HG02943 (cell line): ENCODE results near the gene LRRC10B.

ENCODE experiments used
- ATAC-seq: cut with Tn5 transposase; IDR thresholded peaks from one replicate; pipeline ENCODE4 v1.9.1; 2021; ENCODE audit warnings: mild to moderate bottlenecking, low read depth, moderate library complexity; ENCODE audit not compliant: unreplicated experiment

The LRRC10B gene

DNA sequence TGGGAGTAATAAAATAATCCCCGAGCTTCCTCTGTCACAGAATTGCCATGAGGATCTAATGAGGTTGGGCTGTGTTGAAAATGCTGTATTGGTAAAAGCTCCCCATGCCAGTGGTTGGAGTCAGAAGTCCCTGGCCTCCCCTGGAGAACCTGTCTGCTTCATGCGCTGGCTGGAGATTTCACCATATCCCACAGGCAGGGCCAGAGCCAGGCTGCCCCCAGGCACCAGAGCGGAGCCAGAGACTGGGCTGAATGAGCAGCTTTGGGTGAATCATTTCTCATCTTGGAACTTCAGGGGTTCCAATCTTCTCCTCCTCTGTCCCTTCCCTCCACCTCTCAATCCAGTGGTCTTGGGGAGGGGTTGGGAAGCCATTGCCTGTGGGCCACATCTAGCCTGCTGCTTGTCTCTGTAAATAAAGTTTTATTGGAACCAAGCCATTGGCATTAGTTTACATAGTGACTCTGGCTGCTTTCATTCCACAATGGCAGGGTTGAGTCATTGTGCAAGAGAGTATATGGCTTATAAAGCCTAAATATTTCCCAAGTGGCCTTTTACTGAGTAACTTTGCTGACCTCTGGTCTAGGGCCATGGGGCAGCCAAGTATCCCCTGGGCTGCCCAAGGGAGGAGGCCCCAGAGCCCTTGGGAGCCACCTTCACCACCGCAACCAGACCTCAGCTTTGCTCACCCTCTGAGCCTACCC is 35.2 kb downstream of the LRRC10B start:
- no peak for ATAC-seq

- no peak for ATAC-seq
Measured at GRCh38 chr11:61544466-61544865, 35.9 kb downstream of the LRRC10B start.

DNA sequence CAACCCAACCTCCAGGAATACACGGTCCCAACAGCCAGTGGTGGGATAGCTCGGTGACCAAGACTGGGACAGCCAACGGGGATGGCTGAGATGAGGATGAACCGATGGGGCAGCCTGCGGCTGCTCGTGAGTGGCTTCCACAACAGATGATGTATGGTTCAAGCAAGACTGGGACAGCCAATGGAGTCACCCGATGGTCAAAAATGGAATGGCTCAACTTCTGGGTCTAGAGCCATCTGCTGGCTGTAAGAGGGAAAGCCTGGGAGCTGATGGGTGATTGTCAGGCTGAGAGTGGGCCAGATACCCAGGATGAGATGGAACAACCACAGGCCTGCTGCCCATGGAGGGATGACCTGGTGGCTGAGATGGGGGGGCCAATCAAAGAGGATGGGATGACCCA is 36.8 kb downstream of the LRRC10B start:
- ATAC-seq, result no peak

- ATAC-seq, result no peak
Measured at GRCh38 chr11:61545921-61546320, 37.4 kb downstream of the LRRC10B start.

GRCh38 chr11:61546663-61547062 is 38.1 kb downstream of the LRRC10B start:
- ATAC-seq, result no peak

- no peak for ATAC-seq
Measured at GRCh38 chr11:61547246-61547645, 38.7 kb downstream of the LRRC10B start.

- no peak for ATAC-seq
Measured at GRCh38 chr11:61549177-61549576, 40.6 kb downstream of the LRRC10B start.

DNA sequence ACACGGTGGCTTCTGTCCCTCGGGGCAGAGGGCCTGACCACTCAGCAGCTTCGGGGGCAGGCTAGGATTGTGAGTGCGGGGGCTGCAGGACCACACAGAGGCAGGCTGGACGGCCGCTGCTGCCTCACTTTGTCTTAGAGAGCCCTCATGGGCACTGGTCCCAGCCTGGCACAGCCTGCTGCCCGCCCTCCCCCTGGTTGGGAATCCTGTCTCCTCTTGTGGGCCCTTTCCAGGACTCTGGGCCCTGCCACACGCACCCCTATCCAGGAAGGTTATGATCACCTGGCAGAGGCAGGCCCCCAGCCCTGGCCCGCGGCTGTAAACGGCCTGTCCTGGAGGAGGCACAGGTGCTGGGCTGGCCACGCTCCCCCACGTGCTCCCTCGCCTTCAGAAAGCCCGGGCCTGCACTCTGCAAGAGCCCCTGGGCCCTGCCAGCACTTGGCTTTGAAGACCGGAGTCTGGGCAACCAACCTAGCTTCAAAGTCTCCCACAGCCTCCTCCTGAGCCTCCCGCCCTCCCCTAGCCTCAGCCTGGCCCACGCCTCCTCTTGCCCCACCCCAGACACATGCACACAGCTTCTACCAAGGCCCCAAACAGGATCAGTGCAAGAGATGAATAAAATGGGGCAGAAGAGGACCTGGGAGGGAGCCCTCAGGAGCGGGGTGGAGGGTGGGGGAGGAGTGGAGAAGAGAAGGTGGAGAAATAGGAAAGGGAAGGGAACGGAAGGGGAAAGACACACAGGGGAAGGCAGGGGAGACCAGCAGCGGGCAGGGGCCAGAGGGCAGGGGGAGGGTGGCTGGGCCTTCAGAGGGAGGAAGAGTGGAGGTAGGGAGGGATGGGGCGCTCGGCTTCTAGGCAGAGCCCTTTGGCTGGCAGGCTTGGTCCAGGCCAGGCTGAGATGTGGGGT is 41.4 kb downstream of the LRRC10B start:
- ATAC-seq, result no peak

DNA sequence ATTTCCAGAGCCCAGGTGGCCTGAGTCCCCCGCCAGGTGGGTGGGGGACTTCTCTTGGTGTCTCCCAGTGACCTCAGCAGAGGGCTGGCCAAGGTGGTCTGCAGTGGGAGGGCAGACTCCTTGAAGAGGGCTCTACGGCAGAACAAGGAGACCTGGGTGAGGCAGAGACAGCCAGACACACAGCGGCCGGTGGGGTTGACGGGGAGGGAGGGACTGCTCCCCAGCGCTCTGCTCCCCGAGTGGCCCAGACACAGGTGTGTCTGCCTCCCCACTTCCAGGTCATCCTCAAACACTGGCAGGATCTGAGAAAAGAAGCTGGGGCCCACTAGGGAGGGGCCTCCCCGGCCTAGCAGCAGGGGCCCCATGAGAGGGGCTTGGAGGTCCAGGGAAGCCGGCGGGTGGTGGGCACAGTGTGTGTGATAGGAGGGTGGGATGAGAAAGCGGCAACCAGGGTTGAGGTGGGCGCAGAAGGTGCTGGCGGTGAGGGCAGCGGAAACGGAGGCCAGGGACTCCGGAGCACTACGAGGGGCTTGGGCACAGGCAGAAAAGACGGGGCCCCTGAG is 42.2 kb downstream of the LRRC10B start:
- no peak for ATAC-seq

DNA sequence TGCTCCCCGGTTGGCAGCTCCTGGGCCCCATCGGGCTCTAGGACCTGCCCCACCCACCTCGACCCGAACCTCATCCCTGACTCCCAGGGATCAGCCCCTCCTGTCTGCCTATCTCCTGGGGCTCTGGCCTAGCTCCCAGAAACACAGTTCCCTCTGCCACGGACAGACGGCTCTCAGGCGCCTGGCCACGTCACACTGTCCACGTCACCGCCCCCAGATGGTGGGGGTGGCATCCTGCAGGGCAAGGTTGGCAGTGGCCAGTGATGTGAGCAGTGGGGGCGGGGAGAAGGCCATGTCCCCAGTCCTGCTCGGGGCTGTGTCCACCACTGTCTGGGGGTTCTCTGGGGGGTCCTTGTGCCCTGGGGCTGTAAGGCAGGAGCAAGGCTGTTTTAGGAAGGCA is 43.1 kb downstream of the LRRC10B start:
- ATAC-seq, result no peak

DNA sequence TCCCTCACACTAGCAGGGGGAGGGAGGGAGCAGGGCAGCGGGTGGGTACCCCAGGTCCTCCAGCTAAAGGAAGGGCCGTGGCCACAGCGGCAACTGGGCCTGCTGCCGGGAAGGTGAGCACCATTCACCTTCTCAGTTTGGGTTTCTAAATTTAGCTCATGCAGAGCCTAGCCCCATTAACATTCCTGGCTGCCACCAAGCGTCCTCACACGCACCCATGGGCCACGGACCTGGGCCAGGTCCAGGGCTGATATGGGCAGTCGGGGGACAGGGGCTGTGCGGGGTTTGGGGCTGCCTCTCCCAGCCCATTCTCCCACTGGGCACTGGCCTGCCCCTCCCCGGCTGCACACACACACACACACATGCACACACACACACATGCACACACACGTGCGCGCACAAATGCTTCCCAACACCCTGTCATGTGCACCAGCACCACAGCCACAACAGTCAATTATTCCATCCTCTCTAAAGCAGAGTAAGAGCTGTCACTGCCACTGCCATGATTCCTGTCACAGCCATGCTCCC is 43.6 kb downstream of the LRRC10B start:
- no peak for ATAC-seq

GRCh38 chr11:61553373-61554171 is 45.0 kb downstream of the LRRC10B start:
- no peak for ATAC-seq

DNA sequence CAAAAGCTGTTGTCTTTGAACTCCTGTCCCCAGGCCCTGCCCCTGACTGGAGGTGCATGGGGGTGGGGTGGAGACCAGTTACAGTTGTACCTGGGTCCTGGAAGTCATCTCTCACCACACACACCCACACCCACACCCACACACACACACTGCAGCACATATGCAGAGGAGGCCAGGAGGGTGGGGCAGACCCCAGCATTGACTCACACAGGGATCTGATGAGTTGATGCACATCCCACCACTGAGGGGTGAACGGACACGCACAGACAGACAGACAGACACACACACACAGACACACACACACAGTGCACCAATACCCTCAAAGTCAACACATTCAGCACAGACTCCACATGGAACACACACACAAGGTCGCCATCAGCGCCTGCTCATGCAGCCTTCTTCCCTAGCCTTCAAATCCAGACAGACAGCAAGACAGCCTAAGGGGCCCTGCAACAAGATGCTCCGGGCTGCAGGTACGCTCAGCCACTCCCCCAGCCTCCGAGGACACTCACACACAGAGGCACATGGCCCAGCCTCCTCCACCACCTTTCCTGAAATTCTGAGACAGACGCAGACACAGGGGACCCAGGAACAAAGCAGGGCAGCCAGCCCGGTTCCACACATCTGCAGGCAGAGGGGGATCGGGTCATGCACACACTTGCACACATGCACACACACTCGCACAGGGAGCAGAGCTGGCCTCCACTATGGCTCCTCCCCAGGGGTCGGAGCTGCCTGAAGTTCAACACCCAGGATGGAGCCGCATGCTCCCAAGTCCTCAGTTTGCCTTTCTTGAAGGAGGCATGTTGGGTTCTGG is 45.8 kb downstream of the LRRC10B start:
- no peak for ATAC-seq

DNA sequence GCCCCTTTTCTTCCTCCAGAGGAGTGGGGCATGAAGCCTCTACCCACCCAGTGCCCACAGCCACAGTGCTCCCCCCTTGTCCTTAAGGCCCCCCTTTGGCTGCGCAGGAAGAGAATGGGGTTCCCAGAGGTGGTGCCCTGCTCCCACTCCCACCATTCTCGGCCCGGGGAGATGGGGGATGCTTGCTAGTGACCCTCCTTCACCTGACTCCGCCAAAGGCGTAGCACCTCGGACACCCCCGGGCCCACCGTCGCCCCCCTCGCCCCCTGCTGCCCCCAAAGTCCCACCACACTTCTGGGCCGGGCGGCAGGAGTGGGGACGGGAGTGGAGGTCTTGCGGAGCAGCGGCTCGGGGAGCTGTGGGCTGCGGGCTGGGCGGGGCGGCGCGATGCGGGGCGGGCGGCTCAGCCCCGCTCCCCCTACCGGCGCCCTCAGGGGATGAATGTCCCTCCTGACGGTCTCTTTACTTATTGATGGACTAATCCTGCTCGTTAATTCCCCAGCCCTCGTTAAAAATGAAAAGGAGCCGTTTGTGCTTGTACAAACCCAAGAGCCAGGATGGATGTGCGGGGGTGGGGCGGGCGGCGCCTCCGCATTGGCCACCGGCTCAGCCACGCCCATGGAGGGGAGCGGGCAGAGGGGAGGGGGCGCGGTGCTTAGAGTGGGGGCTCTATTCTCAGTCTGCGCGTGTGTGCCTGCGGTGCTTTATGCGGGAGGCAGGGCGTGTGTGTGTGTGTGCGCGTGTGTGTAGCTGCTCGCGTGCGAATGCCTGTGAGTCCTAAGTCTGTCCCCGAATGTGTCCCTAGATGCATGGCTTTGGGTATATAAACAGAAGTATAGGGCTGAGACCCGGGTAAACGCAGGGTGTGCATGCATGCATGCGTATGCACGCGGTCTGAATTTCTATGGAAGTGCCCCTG is 46.8 kb downstream of the LRRC10B start:
- ATAC-seq, result no peak

- ATAC-seq, result no peak
Measured at GRCh38 chr11:61555978-61556377, 47.4 kb downstream of the LRRC10B start.

DNA sequence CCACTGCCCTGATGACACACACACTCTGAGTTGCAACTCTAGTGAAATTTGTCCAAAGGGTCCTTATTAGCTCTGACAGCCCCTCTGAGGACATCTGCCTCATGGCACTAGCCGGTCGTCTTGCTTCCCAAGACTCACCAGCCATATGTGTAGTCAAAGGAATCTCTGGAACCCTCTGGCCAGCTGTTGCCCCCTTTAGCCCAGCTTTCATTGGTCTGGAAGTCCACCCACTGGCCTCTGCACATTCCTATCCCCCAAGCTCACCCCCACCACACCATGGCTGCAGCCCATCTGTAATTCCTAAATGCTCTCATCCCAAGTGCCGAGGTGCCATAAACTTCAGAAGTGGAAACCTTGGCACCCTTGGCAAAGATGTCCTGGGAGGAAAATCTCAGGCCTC is 48.1 kb downstream of the LRRC10B start:
- ATAC-seq, result no peak
